Cerebellar nuclear complex (tissue), 1 donor: ENCODE results near the gene COL6A1.

ENCODE experiments used
- DNase-seq, 2 experiments: peaks; one replicate each; lab custom pipeline; 2025; lab: John Stamatoyannopoulos, UW

The COL6A1 gene

GRCh38 chr21:46051379-46051770 is 69.8 kb downstream of the COL6A1 start:
- DNase-seq, result no peak

DNA sequence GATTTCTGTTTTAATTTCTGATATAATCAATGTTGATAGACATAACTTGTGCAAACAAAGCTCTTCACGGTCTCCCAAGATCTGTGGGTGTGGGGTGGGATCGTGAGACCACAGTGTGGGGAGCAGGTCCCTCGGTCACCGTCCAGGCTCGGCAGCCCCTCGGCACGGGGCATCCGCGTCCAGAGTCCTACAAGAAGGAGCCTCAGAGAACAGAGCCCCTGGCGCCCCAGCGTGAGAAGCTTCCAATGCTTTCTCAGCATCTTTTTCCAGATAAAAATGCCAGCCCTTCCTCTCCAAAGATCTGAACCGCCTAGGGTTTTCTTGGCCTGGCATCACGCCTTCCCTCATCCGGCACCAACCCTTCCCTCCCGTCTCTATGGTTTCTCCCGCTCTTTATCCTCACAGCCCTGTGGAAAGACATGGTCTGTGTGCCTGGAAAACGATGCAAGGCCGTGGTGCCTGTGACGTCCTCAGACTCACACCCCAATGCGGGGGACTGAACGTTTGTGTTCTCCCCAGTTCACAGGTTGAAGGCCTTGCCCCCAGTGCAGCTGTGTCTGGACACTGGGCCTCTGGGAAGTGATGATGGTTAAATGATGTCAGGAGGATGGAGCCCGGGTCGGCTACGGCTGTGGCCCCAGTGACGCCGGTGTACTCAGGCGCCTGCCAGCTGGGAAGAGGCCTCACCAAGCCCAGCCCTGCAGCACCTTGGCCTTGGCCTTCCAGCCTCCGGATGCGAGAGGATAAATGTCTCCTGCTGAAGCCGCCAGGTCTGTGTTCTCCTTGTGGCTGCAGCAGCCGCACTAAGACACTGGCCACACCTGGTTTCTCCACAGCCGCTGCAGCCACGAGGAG is 70.5 kb downstream of the COL6A1 start:
- no peak for DNase-seq

DNA sequence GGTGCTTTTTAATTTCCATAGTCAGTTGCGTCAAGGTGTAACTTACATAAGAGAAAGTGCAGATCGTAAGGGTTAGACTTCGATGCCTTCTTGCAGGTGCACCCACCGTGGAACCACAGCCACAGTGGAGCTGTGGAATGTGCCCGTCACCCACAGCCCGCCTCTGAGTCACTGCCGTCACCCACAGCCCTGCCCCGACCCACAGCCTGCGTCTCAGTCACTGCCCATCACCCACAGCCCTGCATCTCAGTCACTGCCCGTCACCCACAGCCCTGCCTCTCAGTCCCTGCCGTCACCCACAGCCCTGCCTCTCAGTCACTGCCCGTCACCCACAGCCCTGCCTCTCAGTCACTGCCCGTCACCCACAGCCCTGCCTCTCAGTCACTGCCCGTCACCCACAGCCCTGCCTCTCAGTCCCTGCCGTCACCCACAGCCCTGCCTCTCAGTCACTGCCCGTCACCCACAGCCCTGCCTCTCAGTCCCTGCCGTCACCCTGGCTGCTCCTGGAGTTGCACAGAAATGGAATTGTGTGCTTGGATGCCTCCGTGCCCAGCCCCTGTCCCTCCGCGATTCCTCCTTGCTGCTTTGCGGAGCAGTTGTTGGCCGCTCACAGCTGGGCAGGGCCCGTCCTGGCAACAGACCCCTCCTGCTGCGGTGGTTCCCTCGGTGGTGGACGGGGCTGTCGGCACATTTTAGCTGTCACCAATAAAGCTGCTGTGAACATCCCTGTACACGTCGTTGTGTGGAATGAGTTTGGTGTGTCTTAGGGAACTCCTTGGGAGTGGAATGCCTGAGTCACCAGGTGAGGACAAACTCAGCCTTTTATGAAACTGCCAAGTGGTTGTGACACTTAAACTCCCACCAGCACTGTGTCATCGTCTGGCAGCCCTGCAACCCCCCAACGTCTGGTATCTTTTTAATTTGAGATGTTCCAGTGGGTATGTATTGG is 71.4 kb downstream of the COL6A1 start:
- DNase-seq, result no peak

- no peak for DNase-seq
These were observed 72.5 kb downstream of the COL6A1 start for GRCh38 chr21:46054031-46054430.

GRCh38 chr21:46054451-46054881 is 72.9 kb downstream of the COL6A1 start:
- no peak for DNase-seq
